HG02610 (cell line): ENCODE measurements around the gene IGF2BP3.

Source experiments
- ATAC-seq: cut with Tn5 transposase; IDR thresholded peaks from one replicate; pipeline ENCODE4 v1.9.1; 2021; ENCODE audit warnings: mild to moderate bottlenecking, moderate library complexity; ENCODE audit not compliant: unreplicated experiment

Gene IGF2BP3

GRCh38 chr7:23380961-23381360 lies 89.3 kb downstream of the IGF2BP3 start:
- no peak for ATAC-seq

GRCh38 chr7:23380556-23380955 lies 89.7 kb downstream of the IGF2BP3 start:
- no peak for ATAC-seq

DNA sequence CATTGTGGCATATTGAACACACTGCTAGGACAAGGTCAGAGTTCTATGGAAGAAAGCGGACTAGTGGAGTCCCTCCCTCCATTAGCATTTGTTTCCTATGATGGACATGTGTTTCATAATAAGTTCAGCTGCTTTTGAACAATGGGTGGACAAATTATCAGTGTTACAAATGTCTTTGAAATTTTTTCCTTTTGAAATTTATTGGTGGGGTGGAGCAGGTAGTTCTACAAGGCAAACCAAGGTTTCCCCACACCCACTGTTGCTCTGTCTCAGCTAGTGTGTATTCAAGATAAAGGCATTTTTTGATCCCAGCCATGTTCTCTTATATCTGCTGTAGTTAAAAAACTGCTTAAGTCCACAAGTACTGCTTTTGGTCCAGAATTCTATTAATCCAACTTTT lies 91.3 kb downstream of the IGF2BP3 start:
- ATAC-seq, result no peak

- no peak for ATAC-seq
Measured at GRCh38 chr7:23377134-23377533, 93.2 kb downstream of the IGF2BP3 start.

DNA sequence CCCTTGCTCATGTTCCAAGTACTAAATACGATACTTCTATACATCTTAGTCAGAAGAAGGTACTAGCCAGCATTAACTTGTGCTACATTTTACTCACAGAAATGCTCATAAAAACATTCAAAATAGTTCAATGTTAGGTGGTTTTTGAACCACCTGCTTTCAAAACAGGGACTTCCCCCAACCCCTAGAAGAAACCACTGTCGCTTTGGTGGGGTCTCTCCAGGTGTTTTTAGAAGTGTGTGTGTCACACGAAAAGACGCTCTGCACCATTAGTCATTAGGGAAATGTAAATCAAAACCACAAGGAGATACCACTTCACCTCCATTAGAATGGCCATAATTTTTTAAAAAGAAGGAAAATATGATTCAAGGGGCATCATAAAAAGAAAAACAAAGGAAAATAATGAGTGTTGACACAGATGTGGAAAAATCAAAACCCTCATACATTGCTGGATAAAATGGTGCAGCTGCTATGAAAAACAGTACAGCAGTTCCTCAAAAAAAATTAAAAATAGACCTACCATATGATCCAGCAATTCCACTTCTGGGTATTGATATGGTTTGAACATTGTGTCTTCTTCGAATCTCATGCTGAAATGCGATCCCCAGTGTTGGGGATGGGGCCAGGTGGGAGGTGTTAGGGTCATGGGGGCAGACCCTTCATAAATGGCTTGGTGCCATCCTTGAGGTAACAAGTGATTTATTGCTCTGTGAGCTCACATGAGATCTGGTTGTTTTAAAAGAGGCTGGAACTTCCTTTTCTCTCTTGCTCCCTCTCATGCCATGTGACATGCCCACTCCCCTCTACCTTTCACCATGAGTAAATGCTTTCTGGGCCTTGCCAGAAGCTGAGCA lies 96.9 kb downstream of the IGF2BP3 start:
- peak; percentile 84 for ATAC-seq

DNA sequence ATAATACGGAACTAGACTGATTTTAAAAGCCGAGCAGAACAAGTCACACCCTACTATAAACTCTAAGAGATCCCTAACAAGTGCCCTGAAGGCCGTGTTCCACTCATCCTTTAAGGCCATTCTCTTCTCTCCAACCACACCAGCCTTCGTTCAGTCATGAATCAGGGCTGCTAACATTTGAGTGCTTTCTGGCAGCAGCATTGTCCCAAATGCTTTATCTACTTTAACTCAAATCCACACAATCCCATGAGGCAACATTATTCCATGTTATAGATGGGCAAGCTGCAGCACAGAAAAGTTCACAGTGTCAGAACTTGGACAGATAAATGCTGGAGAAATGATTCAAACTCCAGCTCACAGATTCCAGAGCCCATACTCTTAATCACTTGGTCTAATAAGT lies 97.7 kb downstream of the IGF2BP3 start:
- ATAC-seq, result no peak

DNA sequence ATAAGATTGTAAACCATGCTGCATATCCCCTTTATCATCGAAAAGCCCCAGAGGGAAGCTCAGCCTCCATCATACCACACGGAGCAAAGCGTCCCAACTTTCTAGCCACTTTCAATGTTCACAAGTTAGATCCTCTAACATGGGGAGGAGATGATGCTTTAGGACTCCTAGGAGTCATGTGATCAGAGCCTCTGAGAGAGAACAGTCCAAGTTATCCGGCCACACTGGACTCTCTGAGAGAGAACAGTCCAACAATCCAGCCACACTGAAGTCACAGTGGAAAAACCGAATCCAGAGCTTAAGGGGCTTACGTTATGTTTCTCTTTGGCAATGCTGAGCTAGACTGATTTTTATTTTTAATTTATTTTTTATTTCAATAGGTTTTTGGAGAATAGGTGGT lies 98.6 kb downstream of the IGF2BP3 start:
- no peak for ATAC-seq

- ATAC-seq, result no peak
Measured at GRCh38 chr7:23369695-23370404, 100.4 kb downstream of the IGF2BP3 start.

- ATAC-seq, result no peak
Measured at GRCh38 chr7:23369100-23369499, 101.2 kb downstream of the IGF2BP3 start.

DNA sequence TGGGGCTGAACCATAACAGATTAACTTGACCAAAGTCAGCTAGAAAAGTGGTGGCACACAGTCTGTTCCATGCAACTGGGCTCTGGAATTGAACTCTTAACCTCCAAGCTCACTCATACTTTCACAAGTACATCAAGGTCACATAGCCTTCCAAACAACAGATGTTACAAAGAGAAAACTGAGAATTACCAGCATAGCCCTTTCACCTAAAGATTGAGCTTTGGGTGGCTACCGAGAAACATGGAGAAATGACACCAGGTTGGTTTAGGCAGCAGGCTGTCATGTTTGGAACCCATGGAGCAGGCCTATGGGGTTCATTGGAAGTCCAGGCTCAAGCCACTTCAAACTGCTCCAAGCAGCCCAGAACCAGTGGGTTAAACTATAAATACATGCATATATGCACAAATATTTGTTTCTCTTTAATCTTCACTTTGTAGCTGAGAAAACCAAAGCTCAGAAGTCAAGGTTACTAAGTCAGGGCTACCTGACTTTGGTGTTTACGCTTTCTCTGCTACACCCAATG lies 112.1 kb downstream of the IGF2BP3 start:
- ATAC-seq, result no peak

GRCh38 chr7:23357190-23358093 lies 112.8 kb downstream of the IGF2BP3 start:
- ATAC-seq, result no peak

DNA sequence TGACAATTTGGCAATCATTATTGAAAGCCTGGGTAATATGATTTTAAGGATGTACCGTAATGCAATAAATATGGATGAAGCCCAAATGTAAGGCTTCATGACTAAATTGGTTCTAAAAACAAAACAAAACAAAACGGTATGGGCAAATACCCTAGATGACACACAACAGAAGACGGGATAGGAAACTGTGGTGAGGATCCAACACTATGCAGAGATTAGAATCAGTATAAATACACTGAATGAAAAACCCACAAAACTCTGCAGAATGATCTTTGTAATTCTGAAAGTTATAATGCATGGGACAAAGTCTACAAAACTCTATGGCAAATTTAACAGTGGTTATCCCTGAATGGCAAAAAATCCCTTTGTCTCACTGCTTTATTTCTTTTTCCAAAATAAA lies 113.6 kb downstream of the IGF2BP3 start:
- ATAC-seq, result no peak

DNA sequence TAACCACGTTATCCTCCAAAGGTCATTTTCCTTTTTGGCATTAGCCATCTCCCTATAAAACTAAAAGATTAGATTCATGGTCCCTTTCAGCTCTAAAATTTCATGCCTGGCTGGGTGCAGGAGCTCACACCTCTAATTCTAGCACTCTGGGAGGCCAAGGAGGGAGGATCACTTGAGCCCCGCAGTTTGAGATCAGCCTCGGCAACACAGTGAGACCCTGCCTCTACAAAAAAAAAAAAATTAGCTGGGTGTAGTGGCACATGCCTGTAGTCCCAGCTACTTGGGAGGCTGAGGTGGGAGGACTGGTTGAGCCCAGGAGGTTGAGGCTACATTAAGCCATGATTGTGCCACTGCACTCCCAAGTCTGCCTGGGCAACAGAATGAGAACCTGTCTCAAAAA lies 114.1 kb downstream of the IGF2BP3 start:
- no peak for ATAC-seq

DNA sequence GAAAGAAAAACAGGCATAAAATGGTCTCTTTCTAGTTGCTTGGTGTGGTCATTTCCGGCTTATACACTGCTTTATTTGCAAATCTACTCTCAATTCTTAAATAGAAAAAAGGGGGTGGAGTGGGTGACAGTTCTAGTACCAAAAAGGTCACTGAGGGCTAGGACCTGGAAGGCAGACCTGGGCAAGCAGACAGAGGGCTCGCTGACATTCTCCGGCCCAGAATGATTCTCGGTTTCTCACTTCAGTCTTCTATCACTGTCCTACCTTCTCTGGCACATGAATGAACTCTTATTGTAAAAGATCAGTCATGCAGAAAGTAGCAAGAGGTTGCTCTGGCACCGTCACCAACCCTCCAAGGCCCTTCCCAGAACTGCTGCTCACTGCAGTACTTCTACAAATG lies 117.1 kb downstream of the IGF2BP3 start:
- no peak for ATAC-seq

DNA sequence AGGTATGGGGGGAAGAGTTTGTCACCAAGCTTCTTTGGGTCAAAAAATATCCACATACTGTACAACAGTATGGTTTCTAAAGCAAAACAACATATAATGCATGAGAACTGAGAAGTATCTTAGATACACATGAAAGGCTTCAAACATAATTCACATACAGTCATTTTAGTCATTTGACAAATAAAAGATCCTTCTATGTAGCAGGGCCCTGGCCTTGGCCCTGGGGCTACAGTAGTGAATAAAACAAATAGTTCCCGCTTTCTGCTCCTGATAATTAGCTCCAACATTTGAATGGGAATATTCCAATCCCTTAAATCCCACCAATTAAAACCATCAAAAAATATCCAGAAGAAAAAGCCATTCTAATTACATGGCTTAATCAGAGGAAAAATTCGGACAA lies 119.8 kb downstream of the IGF2BP3 start:
- ATAC-seq, result no peak

GRCh38 chr7:23349484-23350157 lies 120.7 kb downstream of the IGF2BP3 start:
- no peak for ATAC-seq

GRCh38 chr7:23347682-23348180 lies 122.6 kb downstream of the IGF2BP3 start:
- no peak for ATAC-seq

- no peak for ATAC-seq
Measured at GRCh38 chr7:23347033-23347681, 123.1 kb downstream of the IGF2BP3 start.

- ATAC-seq, result peak; percentile 62
Measured at GRCh38 chr7:23346316-23346715, 124.0 kb downstream of the IGF2BP3 start.

- ATAC-seq, result no peak
Measured at GRCh38 chr7:23345601-23346000, 124.7 kb downstream of the IGF2BP3 start.
